GM19455 (cell line): ENCODE data around the gene TEDDM1.
"Not testable (repeated sequence)": the region's sequence is repeated elsewhere in the genome, so short reads cannot be mapped to it uniquely, and the experiment has no call there.

ENCODE experiments used
- ATAC-seq: cut with Tn5 transposase; IDR thresholded peaks from one replicate; pipeline ENCODE4 v1.9.1; 2021; ENCODE audit not compliant: unreplicated experiment

The TEDDM1 gene, protein sequence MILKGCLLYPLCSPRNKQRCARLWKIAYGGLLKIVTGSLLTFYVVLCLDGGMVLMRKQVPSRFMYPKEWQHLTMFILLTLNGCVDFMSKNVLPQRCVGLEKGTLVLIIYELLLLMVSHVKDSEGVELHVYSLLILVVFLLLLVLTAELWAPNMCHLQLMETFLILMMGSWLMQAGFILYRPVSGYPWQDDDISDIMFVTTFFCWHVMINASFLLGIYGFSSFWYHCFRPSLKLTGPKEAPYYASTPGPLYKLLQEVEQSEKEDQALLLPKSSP

DNA sequence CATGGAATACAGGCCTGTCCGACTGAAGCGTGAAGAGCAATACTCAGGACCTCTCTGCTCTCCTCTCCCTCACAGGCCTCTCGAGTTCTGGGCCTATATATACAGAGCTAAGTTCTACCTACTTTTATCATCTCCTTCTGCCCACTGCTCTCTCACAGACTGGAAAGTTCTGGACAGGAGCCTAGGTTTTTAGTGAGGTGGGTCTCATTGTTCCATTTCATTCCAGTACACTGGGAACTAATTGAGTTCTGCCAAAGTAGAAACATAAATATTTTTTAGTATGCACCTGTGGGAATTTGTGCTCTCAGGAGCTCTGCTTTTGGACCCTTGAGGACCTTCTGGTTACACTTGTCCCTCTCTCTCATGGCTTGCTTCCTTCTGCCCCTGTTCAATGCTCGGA is at the start of gene TEDDM1:
Gene TEDDM1, minus strand, starts transcription at position 101 of the 400 bp plus-strand sequence. CDS start 182 bp downstream, outside the sequence.
- ATAC-seq: no peak

DNA sequence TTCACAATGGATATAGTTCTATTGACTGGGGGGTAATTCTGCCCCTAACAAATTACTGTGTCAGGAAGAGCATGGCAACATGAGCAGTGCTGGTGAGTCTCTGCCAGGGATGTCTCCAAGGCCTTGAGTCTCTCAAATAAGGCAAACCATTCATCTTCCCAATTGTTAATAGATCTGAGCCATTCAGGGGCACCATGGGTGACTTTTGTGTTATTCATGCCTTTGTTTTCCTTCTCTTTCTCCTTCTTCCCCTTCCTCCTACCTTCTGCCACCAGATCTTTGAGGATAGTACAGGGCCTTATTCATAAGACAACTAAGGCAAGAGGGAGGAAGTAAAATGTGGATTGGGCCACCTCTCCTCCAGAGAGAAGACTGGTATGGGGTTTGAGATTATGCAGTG is 49.6 kb upstream of the TEDDM1 start, which contains the start of gene RGSL1:
Gene RGSL1, plus strand, starts transcription at position 60 of the 400 bp plus-strand sequence. Its CDS starts 20 bp downstream, at position 80.
- no peak for ATAC-seq

DNA sequence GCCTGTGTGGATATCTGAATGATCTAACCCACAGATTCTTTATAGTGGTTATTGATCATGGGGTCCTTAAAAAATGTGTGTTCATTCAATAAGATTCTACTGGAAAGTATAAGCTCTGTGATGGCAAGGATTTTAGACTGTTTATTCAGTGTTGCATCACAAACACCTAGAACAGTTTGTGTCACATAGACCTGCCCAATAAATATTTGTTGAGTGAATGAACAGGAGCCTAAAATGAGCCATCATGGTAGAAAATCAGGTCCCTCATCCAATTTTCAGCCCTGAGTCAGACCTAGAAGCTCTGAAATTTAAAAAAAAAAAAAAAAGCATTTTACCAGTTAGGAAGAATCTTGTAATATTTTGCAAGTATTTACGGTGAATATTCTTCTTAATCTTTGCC is 47.2 kb upstream of the TEDDM1 start:
- no peak for ATAC-seq

DNA sequence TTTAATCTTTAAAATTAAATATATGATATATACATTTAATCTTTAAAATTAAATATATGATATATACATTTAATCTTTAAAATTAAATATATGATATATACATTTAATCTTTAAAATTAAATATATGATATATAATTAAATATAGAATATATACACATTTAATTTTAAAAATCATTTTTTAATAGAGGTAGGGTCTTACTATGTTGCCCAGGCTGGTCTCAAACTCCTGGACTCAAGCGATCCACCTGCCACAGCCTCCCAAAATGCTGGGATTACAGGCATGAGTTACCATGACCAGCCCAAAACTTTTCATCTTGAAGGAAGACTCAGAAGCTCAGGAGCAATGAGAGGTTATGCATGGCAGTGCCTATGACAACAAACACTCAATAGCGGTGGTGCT is 46.7 kb upstream of the TEDDM1 start:
- ATAC-seq: not testable (repeated sequence)

DNA sequence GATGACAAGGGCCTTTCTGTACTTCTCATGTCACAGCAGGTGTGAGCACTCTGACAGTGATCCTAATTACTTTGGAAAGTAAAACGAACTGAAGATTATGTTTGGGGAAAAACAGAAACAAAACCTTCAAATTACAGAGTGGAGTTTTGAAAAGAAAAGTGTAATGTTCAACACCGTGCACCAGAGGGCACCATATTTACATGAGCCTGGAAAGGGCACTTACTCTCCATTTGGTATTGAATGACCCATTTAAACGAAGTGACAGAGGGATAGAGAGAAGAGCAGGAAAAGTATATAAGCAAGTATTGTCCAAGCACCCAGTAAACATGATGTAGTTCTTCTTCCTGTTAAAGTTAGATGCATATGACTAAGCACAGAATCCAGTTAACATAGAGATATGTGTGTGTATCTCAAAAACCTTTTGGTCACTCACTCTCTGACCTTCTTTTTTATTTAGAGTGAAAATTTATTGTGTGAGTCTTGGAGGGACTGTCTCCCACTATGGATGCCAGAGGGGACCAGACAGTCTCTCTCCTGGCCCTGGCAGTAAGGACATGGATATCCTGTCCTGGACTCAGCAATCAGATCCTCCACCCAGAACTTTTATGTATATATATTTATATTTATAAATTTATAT is 45.7 kb upstream of the TEDDM1 start:
- ATAC-seq: no peak

DNA sequence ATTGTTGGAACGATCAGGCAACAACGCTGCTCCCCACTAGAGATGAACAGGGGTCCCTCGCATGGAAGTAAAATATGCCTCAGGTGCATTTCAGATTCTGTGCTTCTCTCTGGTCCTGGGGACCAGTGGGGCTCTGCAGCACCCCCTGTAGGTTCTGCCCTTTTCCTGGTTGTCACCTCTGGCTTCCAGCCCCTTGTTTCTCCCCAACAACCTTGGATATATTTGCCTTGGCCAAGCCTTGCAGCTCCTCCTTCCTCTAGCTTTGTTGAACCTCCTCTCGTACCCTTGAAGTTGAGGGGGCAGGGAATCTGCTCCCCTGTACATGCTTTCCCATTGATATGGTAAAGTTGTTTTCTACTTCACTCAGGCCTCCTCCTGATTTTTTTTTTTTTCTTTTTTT is 44.0 kb upstream of the TEDDM1 start:
- ATAC-seq: no peak

DNA sequence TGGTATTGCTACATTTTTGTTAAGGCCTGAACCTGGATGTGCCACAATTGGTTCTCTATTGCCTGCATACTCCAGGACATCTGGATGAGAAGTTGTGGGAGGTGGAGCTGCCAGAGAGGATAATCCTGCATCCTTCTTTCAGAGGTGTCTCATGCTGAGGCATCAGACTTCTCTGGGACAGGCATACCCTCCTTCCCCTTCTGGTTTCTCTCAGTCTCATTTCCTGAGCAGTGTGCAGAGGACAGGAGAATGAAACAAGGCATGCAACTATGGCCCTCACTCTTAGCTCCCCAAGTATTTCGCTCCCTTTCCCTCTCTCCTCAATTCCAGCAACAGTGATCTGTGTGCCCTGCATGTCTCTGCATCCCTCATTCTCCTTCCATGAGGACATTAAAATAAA is 41.9 kb upstream of the TEDDM1 start:
- no peak for ATAC-seq

DNA sequence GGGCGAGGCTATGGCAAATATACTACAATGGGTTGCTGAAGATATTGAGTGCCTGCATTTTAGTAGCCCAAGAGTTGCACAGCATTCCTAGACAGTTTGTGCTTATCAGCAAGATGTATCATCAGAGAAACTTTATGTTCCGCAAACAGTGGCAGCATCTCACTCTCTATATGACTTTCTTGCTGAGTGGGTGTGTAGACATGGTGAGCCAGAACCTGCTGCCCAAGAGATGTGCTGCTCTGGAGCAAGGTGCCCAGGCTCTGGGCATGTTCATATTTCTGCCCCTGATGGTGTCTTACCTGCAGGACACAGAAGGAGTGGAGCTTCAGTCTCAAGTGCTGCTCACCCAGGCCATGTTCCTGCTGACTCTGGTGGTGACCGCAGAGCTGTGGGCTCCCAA is 41.3 kb upstream of the TEDDM1 start:
- no peak for ATAC-seq

DNA sequence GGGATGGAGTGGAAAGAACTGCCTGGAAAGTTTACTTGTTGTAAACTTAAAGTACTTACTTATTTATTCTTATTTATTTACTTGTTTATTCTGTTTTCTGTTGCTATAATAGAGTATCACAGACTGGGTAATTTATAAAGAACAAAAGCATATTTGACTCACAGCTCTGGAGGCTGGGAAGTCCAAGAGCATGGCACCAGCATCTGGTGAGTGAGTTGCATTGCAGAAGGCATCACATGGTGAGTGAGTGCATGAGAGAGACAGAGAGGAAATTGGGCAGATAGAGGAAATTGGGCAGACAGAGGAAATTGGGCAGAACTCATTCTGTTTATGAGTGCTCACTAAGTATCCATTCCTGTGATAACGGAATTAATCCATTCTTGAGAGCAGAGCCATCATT is 37.9 kb upstream of the TEDDM1 start:
- ATAC-seq: no peak

DNA sequence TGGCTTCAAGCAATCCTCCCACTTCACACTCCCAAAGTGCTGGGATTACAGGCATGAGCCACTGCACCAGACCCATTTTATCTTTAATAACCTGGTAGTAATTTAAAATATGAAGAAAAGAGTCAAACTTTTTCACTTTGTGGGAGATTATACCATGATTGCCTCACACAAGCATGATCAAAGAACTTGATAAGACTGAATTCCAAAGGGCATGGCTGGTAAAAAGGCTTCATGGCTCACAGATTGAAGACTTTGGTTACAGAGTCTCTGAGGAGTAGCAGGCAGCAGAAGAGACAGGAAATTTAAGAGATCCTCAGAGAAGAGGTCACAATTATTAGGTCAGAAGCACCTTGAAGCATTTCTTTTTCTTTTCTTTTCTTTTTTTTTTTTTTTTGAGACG is 33.1 kb upstream of the TEDDM1 start:
- ATAC-seq: no peak

DNA sequence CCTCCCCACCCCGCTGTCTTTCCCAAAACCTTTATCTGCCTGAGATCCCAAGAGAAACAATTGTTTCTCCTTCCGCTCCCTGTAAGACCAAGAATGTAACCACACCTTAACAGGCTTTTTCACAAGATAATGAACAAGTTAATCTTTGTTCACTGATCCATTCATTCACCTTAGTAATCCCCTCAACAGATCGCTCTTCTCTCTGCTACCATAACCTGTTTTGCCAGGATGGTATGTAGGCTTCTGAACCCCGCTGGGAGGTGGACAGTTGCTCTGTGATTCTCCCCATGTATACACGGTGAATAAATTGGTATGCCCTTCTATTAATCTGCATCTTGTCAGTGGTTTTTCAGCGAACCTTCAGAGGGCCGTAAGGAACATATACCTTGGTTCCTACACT is 30.8 kb upstream of the TEDDM1 start:
- ATAC-seq: no peak

DNA sequence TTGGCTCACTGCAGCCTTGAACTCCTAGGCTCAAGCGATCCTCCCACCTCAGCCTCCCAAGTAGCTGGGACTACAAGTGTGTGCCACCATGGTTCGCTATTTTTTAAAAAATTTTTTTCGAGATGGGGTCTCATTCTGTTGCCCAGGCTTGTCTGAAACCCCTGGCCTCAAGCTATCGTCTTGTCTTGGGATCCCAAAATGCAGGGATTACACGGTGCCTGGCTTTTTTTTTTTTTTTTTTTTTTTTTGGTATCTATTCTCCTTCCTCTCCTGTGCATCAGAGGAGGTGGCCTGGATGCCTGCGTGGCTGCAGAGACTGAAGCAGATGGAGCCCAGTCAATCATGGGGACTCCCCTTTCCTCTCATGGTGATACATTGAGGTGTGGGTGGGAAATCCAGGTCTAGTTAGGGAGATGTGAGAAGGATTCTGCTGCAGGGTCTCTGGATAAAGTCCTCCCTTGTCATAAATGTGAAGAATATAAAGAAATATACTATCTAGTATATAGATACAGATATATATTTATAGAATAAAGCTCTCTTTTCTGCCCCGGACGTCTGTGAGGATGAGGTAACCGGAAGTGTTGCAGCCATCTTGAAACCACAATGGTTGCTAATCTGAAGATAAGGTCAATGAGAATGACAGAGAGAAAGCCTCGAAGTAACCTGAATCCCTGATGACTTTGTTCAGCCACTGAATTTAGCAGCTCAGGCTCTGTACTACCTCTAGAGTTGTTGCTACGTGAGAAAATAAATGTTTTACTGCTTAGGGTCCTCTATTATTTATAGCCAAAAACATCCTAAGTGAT is 30.0 kb upstream of the TEDDM1 start:
- peak; percentile 35 for ATAC-seq

DNA sequence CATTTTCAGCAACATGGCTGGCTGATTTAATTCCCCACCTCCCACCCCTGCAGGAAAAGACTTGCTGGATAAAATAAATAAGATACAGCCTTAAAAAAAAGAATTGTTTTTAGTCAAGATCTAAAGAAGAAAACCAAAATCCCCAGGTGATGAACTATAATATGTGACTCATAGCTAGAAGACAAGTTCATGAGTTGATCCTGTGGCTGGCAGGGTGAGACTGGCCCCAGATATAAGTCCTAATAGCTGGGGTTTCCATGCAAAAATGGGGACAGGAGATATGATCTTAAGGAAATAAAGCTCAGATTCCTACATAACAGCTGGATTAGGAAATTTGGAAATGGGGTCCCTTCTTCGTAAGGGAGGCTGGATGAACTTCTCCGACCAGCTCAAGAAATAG is 27.6 kb upstream of the TEDDM1 start:
- ATAC-seq: no peak

DNA sequence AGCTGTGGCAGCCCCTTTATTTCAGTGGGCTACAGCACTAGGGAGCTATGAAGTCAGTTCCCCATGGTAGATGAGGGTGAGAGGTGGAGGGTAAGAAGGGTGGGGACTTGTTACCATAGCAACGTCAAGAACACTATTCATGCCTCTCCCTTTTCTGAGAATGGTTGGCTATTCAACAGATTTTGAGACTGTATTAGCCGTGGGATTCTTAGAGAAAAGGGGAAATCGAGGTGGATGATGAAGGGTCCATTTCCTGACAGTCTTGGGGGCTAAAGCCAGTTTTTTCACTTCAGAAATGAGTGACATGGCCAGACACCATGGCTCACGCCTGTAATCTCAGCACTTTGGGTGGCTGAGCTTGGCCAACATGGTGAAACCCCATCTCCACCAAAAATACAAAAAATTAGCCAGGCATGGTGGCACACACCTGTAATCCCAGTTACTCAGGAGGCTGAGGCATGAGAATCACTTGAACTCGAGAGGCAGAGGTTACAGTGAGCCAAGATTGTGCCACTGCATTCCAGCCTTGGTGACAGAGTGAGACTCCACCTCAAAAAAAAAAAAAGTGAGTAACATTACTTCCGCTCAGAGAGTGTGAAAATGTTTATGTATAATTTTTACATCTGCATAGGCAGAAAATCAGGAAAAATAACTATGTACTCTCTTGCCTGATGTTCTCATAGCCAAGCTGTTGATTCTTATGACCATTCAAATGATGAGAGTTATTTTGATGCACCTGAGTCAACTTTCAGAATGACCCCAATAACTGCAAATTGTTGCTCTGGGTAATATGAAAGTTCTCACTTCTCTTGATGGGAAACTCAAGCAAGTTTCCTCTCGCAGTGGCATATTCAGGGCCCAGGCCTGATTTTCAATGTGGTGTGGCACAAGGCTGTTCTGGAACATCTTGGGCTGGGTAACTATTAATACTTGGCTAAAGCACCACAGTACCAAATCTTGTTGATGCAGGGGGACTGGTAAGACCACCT is 26.3 kb upstream of the TEDDM1 start:
- peak; percentile 70 for ATAC-seq

DNA sequence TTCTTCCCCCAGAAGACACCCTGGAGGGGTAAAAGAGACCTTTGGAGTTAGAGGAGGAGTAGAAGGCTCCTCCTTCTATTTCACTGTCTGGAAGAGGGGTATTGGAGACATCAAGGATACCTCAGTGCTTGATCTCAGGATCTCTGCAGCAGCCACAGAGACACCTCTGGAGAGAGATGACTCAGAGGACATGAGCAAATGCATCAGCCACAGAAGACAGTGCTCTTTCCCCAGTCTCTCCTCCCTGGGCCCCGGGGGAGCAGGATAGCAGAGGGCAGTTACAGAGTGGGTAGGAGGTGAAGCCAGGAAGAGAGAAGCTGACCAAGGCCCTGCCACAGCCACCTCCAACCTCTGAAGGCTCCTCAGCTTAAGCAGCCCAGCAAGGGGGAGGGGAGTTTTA is 15.3 kb upstream of the TEDDM1 start:
- ATAC-seq: no peak

DNA sequence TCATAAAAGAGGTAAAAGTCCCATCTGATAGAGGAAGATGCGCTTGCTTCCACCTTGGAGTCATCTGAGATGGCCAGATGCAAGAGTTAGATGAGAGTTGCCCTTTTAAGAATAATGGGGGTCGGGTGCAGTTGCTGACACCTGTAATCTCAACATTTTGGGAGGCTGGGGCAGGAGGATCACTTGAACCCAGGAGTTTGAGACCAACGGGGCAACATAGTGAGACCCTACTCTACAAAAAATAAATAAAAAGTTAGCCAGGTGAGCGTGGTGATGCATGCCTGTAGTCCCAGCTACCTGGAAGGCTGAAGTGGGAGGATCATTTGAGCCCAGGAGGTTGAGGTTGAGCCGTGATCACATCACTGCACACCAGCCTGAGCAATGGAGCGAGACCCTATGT is 13.5 kb upstream of the TEDDM1 start:
- no peak for ATAC-seq

DNA sequence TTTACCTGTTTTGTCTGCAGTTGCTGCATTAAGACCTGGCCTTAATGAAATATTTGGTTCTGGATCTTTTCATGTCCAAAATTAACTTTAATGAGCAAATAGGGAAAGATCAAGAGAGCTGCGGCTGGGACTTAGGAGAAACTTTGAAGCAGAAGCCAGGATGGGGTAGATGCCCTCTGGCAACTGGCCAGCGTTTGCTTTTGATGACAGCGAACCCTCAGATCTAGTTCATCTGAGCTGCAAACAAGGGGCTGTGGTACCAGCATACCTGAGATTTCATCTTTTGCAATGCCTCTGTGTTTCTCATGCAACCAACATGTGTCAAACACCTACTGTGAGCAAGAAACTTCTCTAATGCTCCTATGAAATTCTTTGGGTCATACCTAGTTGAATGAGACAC is 13.0 kb upstream of the TEDDM1 start:
- ATAC-seq: no peak

DNA sequence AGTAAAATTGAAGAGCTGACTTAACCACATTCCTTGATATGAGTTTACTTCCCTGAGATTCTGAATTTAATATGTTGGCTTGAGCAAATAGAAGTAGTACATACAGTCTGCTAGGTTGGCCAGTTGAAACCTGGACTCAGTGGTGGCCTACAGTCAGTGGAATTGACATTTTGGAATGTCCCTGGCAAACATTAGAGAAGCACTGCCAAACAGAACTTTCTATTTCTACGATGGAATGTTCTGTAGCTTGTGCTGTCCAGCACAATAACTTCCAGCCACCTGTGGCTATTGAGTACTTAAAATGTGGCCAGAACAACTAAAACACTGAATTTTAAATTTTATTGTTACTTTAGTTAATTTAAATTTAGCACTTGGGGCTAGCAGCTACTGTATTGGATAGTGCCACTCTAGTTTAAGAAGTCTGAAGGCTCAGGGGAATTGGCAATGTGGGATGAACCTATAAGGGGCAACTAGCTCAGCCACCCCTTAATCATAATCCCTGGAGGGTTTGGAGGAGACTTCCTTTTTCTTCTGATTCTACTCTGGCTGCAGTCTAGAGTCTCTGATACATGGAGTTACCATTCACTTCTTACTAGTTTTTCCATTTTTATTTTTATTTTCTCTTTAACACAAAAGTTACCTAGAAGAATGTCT is 10.3 kb upstream of the TEDDM1 start:
- ATAC-seq: no peak

DNA sequence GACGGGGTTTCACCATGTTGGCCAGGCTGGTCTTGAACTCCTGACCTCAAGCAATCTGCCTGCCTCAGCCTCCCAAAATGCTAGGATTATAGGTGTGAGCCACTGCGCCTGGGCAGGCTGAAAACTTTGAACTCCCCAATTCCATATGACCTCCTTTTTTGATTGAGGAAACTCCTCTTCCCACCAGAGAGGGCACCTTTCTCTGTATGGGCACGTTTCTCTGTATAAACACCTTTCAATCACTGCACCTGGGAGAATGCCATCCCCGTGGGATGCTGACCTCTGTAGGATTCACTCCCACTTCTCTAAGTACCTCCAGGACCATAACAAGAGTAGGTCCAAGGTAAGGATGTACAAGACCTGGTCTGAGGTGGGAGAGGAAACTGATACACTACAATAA is 9.7 kb upstream of the TEDDM1 start:
- no peak for ATAC-seq

DNA sequence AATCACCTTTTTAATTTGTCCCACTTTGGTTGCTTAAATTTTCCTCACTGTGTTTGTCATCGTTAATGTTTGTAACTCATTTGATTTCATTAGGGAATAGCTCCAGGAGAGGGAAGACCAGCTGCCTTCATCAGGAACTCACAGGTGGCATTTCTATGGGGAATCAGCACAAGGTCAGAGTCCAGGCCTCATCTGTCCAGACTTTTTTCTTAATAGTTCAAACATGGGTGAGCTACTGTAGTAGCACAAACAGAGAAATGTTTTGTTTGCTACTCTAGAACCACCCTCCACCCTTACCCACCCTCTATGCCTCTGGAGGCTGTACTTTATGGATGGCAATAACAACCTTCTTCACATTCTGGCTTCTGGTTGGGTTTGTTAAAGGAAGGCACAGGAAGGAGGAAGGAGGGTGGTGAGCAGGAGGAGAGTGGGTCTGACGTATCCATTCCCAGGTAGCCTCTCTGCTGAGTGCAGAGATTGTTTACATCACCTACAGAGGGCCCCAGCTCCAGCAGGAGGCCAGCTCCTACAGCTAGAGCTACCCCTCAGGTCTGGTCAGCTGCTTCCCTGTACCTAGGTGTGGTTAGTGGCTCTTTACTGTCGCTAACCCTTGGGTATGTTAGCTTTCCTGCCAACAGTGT is 8.1 kb upstream of the TEDDM1 start:
- ATAC-seq: no peak
